Inflammatory macrophage treated with lipopolysaccharide for 4 hours (primary cell): ENCODE measurements around the gene CEPT1.

Source experiments
- DNase-seq: peaks from one replicate; pipeline ENCODE4 v3.0.0-alpha.2; 2020

CEPT1 gene

DNA sequence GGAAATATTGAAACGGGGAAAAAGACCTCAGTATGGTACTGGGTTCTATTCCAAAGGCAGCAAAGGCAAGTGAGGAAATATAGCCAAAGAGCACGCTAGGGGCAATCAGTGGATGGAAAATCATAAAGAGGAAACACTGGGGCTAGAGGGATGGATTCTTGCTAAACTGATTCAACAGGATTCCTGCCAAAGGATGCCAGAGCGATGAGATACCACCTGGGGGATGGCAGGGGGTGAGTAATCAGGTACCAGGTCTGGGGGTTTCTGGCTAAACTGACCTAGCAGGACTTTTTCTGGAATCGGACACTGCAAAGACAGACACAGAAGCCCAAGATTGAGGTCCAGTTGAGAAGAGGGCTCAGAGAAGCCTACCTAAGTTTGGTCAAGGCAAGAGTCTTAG is 94.2 kb downstream of the CEPT1 start:
- DNase-seq: no peak
